TTC549 (cell line): ENCODE data around the gene CACNB2.
"Not testable (repeated sequence)": the region's sequence is repeated elsewhere in the genome, so short reads cannot be mapped to it uniquely, and the experiment has no call there.

ENCODE experiments used
- FAIRE-seq: peaks from 2 replicates; lab custom pipeline; 2012; peaks lifted over from hg19 to GRCh38; lab: Jason Lieb, UNC

The CACNB2 gene

DNA sequence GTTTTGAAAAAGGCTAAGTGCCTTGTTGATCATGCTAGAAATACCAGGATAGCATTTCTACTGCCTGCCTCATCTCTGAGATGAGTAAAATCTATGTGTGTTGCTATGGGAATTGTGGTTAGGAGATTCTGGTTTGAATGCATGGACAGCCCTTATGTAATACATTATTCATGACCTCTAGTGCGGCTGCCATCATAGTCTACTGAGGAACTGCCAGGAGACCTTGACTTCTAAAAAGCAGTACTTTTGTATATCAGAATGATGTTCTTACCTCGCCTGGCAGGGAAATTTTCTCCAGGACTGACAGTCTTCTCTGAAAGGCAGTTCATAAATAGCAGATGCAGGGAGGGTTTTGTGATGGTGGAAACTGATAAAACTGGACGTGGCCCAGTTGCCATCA, 262.6 kb downstream of the CACNB2 start:
- no peak for FAIRE-seq

DNA sequence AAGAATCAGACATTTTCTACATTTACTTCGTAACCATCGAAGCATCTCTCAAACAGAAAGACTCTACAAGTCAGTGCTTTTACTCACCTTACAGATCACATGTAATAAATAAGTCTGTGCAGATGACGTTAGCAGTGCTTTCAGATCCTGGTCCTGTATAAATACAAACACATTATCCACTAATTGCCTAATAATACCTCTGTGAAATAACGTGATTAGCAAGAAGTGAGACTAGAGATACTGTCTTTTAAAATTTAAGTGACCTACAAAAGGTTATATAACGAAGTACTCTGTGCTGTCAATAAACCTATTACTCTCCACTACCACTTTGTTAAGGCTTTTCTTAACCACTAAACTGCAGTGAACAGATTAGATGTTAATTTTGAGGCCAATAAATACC, 264.3 kb downstream of the CACNB2 start:
- FAIRE-seq: no peak

GRCh38 chr10:18406136-18406535, 265.9 kb downstream of the CACNB2 start:
- no peak for FAIRE-seq

DNA sequence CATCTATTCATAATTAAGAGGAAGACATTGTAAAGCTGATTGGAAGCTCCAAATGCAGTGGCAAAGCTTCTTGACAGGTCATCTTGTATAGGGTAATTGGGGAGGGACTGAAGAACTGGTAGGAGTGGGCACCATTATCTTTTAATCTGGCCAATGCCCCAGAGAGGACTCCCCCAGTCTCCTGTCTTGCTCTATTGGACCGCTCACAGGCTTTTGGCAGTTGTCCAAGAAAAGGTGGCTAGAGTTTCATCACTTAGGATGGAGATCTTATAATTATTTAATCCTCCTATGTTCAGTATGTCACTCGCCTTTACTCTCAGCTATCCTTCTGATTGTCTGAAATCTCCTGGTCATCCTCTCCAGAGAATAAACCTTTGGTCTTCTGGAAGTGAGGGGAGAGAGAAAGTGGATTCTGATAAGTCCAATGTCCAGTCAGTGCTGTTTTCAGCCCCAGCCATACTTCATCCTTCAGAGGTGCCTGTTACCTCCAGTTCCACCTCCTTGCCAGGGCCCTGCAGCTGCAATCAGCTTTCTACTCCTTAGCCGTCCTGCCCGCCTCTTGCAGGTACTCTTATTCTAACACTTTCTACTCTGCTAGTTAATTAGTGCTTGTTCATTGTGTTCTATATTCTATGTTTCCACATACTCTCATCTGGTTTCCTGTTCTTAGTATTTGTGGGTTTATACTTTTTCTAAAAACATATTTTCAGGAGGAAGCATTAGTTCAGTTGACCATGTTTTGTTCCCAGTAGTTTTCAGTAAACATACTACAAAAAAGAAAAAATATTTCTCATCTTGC, 269.6 kb downstream of the CACNB2 start:
- no peak for FAIRE-seq

DNA sequence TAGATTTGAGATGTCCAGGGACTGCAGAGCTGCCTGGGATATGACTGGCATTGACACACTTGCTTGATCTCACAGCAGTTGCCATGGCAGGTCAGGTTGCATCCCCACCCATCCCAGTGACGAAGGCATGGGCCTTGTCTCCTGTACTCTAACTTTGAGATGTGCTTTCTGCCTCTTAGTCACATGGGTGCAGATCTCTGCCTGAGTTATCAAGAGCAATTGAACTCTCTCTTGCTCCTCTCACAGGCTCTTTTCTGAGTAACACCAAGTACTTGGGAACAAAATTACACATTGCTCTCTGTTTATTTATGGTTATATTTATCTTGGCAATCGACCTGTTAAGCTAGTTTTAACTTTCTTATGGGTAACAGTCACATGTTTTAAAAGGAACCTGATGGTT, 273.8 kb downstream of the CACNB2 start:
- FAIRE-seq: no peak

GRCh38 chr10:18417950-18418527, 277.8 kb downstream of the CACNB2 start:
- FAIRE-seq: no peak

DNA sequence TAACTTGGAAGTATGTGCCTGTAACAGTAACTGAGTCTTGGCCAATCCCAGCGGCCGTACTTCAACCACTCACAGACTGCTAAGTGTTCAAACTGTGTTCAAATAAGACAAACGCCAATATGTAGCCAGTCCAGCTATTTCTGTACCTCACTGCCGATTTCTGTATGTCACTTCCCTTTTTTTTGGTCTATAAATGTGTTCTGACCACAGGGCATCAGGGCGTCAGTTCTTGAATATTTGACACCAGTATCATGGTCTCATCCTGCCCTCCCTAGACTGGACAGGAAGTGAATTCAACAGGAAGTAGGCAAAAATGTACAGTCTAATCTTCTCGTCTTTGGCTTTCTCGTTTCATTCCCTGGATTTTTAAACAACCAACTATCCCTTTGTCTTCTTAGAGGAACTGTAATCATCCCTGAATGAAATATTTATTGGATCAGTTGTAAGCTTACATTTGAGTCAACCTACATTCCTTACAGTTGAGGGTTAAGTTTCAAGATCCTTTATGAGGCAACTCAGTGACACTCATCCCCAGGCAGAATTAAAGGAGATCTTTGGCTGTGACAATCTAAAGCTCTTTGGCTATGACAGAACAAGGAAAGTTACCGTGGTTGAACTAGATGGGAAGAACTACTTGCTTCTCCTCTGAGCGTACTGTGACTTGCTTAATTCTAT, 278.5 kb downstream of the CACNB2 start:
- no peak for FAIRE-seq

GRCh38 chr10:18419945-18420344, 279.7 kb downstream of the CACNB2 start:
- FAIRE-seq: no peak

DNA sequence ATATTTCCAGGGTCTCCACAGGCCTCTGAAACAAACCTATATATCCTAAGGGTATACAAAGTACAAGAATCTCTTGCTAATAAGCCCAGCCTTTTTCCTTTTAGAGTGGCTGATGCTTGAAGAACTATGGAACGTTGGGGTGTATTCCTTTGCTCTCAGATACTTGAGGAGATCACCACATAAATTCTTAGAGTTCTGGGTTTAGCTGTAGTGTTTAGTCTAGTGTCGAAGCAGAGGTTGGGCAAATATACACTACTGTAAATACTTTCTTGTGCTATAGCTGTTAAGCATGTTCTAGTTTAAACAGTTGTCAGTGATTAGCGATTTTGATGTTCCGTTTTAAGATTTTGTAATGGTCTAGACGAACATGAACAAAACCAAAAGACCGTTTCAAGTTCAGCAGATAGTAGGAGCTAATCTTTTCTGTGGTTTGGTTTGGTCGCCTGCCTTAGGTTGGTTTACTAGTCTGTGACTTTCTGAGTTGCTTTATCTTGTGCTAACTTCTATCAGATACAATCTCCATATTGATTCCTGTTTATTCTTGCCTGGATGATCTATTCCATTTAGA, 281.6 kb downstream of the CACNB2 start:
- FAIRE-seq: no peak

- no peak for FAIRE-seq
Observed at GRCh38 chr10:18423058-18423637, 282.9 kb downstream of the CACNB2 start.

DNA sequence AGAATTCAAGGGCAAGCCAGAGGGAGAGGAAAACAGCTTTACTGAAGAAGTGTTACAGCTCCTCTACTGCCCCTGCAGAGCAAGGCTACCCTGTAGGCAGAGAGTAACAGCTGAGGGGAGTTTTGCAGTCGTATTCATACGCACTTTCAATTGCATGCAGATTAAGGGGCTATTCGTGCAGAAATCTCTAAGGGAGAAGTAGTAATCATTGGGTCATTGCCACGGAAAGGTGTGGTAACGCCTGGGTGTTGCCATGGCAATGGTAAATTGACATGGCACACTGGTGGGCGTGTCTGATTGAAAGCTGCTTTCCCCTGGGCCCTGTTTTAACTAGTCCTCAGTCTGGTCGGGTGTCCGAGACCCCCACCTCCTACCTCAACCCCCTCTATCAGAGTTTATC, 284.0 kb downstream of the CACNB2 start:
- no peak for FAIRE-seq

DNA sequence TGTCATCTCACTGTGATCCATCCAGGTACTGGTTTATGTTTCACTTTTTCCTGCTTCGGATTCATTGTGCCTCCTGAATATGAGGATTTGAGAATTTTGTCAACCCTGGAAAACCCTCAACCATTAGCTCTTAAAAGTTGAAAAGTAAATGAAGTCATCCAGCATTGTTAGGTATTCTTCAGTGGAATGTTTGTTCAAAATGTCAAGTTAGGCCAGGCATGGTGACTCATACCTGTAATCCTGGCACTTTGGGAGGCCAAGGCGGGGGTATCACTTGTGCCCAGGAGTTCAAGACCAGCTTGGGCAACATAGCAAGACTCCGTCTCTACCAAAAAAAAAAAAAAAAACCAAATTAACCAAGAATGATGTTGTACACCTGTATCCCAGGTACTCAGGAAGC, 289.1 kb downstream of the CACNB2 start:
- no peak for FAIRE-seq

DNA sequence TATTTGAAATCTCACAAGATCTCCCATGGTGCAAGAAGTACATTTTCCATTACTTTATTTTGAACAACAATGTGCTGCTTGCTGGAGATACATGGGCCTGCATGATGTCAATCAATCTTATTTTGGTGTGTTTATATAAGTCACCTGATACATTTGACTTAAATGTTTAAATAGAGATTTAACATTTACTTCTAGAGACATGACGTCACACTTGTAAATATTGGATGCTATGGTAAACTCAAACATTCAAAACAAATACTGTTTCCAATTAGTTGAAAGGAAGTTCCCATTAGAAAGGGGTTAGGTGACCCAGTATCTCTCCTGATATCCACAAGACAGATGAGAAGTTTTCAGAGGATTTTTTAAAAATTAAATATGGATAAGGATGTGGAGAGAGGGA, 296.7 kb downstream of the CACNB2 start:
- FAIRE-seq: no peak

GRCh38 chr10:18437486-18437885, 297.3 kb downstream of the CACNB2 start:
- no peak for FAIRE-seq

DNA sequence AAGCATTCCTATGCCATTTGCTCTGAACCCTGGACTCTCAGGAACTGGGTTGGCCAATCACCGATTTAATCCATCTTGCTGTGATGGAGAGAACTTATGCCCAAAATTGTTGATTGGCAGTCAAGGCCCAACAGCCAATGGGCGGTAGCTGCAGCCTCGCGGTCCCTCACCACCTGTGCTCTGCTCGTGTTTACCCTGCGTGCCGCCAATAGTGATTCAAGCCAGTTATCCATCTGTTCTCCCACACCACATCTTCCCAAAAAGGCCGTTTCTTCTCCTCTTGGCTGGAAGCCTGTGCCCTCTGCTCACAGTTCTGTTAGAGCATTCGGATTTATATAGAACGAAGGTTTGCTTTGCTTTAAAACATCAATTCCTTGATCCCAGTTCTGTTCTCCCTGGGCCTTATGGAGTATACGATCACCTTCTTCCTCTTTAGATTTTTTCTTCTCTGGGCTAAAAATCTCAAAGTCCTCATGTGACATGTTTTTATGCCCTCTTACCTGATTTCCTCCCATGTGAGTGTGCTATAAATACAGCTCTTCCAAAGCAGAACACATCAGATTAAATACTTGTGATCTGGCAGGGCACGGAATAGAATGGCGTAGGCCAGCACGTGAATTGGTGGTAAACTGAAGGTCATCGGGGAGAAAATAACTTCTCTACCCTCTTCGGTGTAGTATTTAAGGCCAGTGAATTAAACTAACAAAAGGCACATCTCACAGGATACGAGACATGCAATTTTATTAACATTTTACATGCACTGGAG, 298.3 kb downstream of the CACNB2 start:
- FAIRE-seq: no peak

GRCh38 chr10:18439601-18440000, 299.4 kb downstream of the CACNB2 start:
- FAIRE-seq: no peak

DNA sequence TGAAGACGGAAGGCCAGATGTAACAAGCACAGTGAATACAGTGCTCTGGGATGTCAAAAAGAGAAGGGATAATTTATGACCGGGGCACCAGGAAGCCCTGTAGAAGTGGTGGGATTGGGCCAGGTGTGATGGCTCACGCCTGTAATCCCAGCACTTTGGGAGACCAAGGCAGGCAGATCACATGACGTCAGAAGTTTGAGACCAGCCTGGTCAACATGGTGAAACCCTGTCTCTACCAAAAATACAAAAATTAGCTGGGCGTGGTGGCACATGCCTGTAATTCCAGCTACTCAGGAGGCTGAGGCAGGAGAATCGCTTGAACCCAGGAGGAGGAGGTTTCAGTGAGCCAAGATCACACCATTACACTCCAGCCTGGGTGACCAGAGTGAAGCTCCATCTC, 305.4 kb downstream of the CACNB2 start:
- not testable (repeated sequence) for FAIRE-seq

DNA sequence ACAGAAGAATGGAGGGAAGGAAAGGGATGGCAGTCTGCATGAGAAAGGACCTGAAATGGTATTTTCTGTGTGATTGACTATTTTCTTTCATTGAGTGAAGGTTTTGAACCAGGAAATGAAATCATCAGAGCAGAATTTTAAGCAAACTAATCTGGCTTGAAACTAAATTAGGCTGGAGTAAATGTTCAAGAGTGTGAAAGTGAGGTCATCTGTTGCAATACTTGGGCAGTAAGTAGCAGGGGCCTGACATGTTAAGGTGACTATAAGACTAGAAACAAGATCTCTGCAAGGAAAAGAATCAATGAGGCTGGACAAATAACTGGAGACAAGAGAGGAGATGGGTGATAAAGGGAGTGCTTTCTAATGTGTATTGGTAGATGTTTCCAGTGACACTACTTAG, 306.0 kb downstream of the CACNB2 start:
- no peak for FAIRE-seq

DNA sequence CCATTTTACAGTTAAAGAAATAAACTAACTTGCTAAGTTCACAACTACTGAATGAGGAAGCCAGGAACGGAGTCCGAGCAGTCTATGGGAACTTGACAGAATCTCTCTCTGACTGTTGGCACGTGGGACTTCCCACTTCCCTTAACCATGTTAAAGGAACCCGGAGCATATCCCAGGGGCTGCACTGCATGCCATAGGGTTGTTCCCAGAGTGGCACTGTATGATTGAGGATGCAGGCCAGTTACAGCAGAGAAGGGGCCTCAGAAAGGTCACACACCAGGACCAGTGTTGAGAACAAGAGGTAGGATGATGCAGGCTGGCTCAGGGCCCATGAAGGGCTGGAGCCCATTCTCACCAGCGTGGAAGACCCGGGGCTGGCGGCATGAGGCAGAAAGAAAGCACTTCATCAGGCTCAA, 309.4 kb downstream of the CACNB2 start:
- no peak for FAIRE-seq

DNA sequence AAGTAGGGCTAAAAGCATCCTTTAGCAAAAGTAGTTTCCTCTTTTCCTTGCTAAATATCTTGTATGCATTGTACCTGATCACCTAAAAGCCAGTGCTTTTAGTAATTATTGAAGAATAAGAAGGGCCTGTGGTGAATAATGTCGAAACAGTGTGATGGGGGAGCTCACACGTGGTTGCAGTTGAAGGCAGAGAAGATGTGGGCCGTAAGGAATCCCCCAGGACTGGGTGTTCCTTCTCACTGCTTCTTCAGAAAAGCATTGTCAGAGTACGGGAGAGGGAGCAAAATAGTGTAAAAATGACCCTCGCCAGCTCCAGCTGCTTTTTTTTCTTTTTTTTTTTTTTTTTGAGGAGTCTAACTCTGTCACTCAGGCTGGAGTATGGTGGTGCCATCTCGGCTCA, 310.1 kb downstream of the CACNB2 start:
- FAIRE-seq: no peak

- FAIRE-seq: no peak
Observed at GRCh38 chr10:18455086-18455884, 315.1 kb downstream of the CACNB2 start.
